Dendritic cell treated with granulocyte-macrophage colony-stimulating factor and Interleukin-4, amounts not matched to agents 40 ng/mL and 50 ng/mL, for 4 days (primary cell): ENCODE data around the gene PHTF1.
"Not testable (repeated sequence)": the region's sequence is repeated elsewhere in the genome, so short reads cannot be mapped to it uniquely, and the experiment has no call there.

ENCODE experiments used
- H3K27ac Mint-ChIP-seq: one replicate; pipeline ENCODE4 v1.8.0; 2022; ENCODE audit warnings: mild to moderate bottlenecking, mixed read lengths
- H3K27me3 Mint-ChIP-seq: one replicate; pipeline ENCODE4 v1.8.0; 2022; ENCODE audit warnings: mild to moderate bottlenecking, mixed read lengths
- H3K36me3 Mint-ChIP-seq: one replicate; pipeline ENCODE4 v1.8.0; 2022; ENCODE audit warnings: low read depth, mixed read lengths
- H3K4me1 Mint-ChIP-seq: one replicate; pipeline ENCODE4 v1.8.0; 2022; ENCODE audit warnings: low read depth, mixed read lengths
- H3K4me3 Mint-ChIP-seq: one replicate; pipeline ENCODE4 v1.8.0; 2022; ENCODE audit warnings: mild to moderate bottlenecking, moderate library complexity, mixed read lengths
- H3K9me3 Mint-ChIP-seq: one replicate; pipeline ENCODE4 v1.8.0; 2022; ENCODE audit warnings: mixed read lengths
- intact Hi-C: fragments of 100-400 bp; cut with micrococcal nuclease; formaldehyde crosslinking; loops from one replicate; pipeline ENCODE4 v1.15.0; 2022

The PHTF1 gene

GRCh38 chr1:113721010-113721409 is 38.3 kb downstream of the PHTF1 start:
- Mint-ChIP-seq H3K36me3 (peaks cover 98% of the 10 kb centered on the region), H3K27me3 (no peaks in the 10 kb centered on the region), H3K27ac (no peak overlapping the region), H3K4me3 (no peak overlapping the region), H3K4me1 (no peaks in the 10 kb centered on the region), H3K9me3 (peaks cover 40% of the 10 kb centered on the region)
- intact Hi-C loops, result no loop called here

- H3K27me3 Mint-ChIP-seq, intact Hi-C loops, H3K4me3 Mint-ChIP-seq, H3K4me1 Mint-ChIP-seq, H3K27ac Mint-ChIP-seq: not testable (repeated sequence)
- peaks cover 40% of the 10 kb centered on the region for H3K9me3 Mint-ChIP-seq
- peaks cover 98% of the 10 kb centered on the region for H3K36me3 Mint-ChIP-seq
Observed at GRCh38 chr1:113718621-113719020, 40.7 kb downstream of the PHTF1 start.

- H3K4me1 Mint-ChIP-seq, H3K4me3 Mint-ChIP-seq, intact Hi-C loops, H3K27ac Mint-ChIP-seq, H3K27me3 Mint-ChIP-seq: not testable (repeated sequence)
- H3K36me3 Mint-ChIP-seq, result peaks cover 99% of the 10 kb centered on the region
- peaks cover 40% of the 10 kb centered on the region for H3K9me3 Mint-ChIP-seq
Observed at GRCh38 chr1:113717506-113717905, 41.8 kb downstream of the PHTF1 start.

- Mint-ChIP-seq H3K4me3 (no peak overlapping the region), H3K9me3 (peaks cover 27% of the 10 kb centered on the region), H3K27me3 (no peaks in the 10 kb centered on the region), H3K27ac (peak overlapping the region; percentile 33), H3K36me3 (peaks cover 95% of the 10 kb centered on the region), H3K4me1 (no peaks in the 10 kb centered on the region)
- intact Hi-C loops, result no loop called here
Observed at GRCh38 chr1:113714606-113715269, 44.5 kb downstream of the PHTF1 start.

GRCh38 chr1:113701429-113701828 is 57.9 kb downstream of the PHTF1 start:
- no peaks in the 10 kb centered on the region for H3K9me3 Mint-ChIP-seq
- peaks cover 36% of the 10 kb centered on the region for H3K36me3 Mint-ChIP-seq
- H3K4me3 Mint-ChIP-seq, result no peak overlapping the region
- H3K4me1 Mint-ChIP-seq, result peaks cover 17% of the 10 kb centered on the region
- intact Hi-C loops, result no loop called here
- H3K27me3 Mint-ChIP-seq, result no peaks in the 10 kb centered on the region
- H3K27ac Mint-ChIP-seq, result no peak overlapping the region

GRCh38 chr1:113694910-113695309 is 64.4 kb downstream of the PHTF1 start:
- intact Hi-C loops, result no loop called here
- Mint-ChIP-seq H3K27ac (no peak overlapping the region), H3K36me3 (peaks cover 51% of the 10 kb centered on the region), H3K4me3 (no peak overlapping the region), H3K27me3 (no peaks in the 10 kb centered on the region), H3K9me3 (peaks cover 28% of the 10 kb centered on the region), H3K4me1 (peaks cover 8% of the 10 kb centered on the region)

GRCh38 chr1:113692824-113693431 is 66.4 kb downstream of the PHTF1 start:
- Mint-ChIP-seq H3K36me3 (peaks cover 42% of the 10 kb centered on the region), H3K27me3 (no peaks in the 10 kb centered on the region), H3K4me1 (peaks cover 8% of the 10 kb centered on the region), H3K9me3 (peaks cover 28% of the 10 kb centered on the region), H3K4me3 (no peak overlapping the region), H3K27ac (no peak overlapping the region)
- intact Hi-C loops, result no loop called here

- intact Hi-C loops, result no loop called here
- H3K27ac Mint-ChIP-seq, result no peak overlapping the region
- no peaks in the 10 kb centered on the region for H3K27me3 Mint-ChIP-seq
- peaks cover 28% of the 10 kb centered on the region for H3K9me3 Mint-ChIP-seq
- no peak overlapping the region for H3K4me3 Mint-ChIP-seq
- H3K36me3 Mint-ChIP-seq, result peaks cover 38% of the 10 kb centered on the region
- peaks cover 8% of the 10 kb centered on the region for H3K4me1 Mint-ChIP-seq
Observed at GRCh38 chr1:113692342-113692741, 66.9 kb downstream of the PHTF1 start.

- Mint-ChIP-seq H3K4me3 (no peak overlapping the region), H3K9me3 (peaks cover 28% of the 10 kb centered on the region), H3K4me1 (peaks cover 8% of the 10 kb centered on the region), H3K27ac (no peak overlapping the region), H3K36me3 (peaks cover 34% of the 10 kb centered on the region), H3K27me3 (no peaks in the 10 kb centered on the region)
- intact Hi-C loops, result no loop called here
Observed at GRCh38 chr1:113691184-113691583, 68.1 kb downstream of the PHTF1 start.

GRCh38 chr1:113686891-113687618 is 72.2 kb downstream of the PHTF1 start:
- intact Hi-C loops, result no loop called here
- Mint-ChIP-seq H3K36me3 (peaks cover 5% of the 10 kb centered on the region), H3K27me3 (no peaks in the 10 kb centered on the region), H3K4me1 (peaks cover 19% of the 10 kb centered on the region), H3K27ac (no peak overlapping the region), H3K9me3 (no peaks in the 10 kb centered on the region), H3K4me3 (no peak overlapping the region)

GRCh38 chr1:113684153-113684541 is 75.1 kb downstream of the PHTF1 start:
- H3K9me3 Mint-ChIP-seq, result no peaks in the 10 kb centered on the region
- no peaks in the 10 kb centered on the region for H3K36me3 Mint-ChIP-seq
- H3K27me3 Mint-ChIP-seq, result no peaks in the 10 kb centered on the region
- peak overlapping the region; percentile 54 for H3K27ac Mint-ChIP-seq
- H3K4me3 Mint-ChIP-seq, result no peak overlapping the region
- peaks cover 26% of the 10 kb centered on the region for H3K4me1 Mint-ChIP-seq
- intact Hi-C loops, result no loop called here

GRCh38 chr1:113683384-113684152 is 75.7 kb downstream of the PHTF1 start:
- no peaks in the 10 kb centered on the region for H3K27me3 Mint-ChIP-seq
- H3K27ac Mint-ChIP-seq, result peak overlapping the region; percentile 54
- no peaks in the 10 kb centered on the region for H3K9me3 Mint-ChIP-seq
- intact Hi-C loops, result no loop called here
- peaks cover 26% of the 10 kb centered on the region for H3K4me1 Mint-ChIP-seq
- no peak overlapping the region for H3K4me3 Mint-ChIP-seq
- H3K36me3 Mint-ChIP-seq, result no peaks in the 10 kb centered on the region

GRCh38 chr1:113681596-113682337 is 77.5 kb downstream of the PHTF1 start:
- peaks cover 26% of the 10 kb centered on the region for H3K4me1 Mint-ChIP-seq
- no peak overlapping the region for H3K4me3 Mint-ChIP-seq
- no peaks in the 10 kb centered on the region for H3K9me3 Mint-ChIP-seq
- H3K36me3 Mint-ChIP-seq, result no peaks in the 10 kb centered on the region
- H3K27ac Mint-ChIP-seq, result no peak overlapping the region
- intact Hi-C loops, result no loop called here
- no peaks in the 10 kb centered on the region for H3K27me3 Mint-ChIP-seq
